Measurements from ENCODE around the gene IL1R2. TPM values are rescaled to one million over a fixed set of nuclear protein-coding genes. Genes with fewer than 3 reads are reported as not detected.

IL1R2 gene
- total and polyA plus RNA-seq, 2 experiments from 2014 or later = not detected

DNA sequence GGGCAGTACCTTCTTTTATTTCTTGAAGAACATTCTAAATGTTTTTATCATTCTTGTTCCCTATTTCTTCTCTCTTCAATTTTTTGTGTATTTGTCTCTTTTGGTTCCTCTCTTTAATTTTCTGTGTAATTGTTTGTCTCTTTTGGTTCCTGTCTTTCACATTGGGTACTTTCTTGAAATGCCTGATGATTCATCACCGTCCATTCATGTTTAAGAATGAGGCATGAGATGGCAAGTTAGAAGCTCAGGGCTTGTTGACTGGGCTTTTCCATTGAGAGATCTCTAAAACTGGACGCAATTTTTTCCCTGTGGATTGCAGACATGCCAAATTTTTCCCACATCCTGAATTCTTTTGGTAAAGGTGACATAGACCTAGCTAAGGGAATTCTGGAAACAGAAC lies 33.7 kb upstream of the IL1R2 start (continued):
- TF ChIP-seq EZH2 (IDR thresholded peaks at IDR 0.05; ENCODE audit: low read depth, unreplicated experiment) = no peak
- TF ChIP-seq ZNF331 (CRISPR knock-in tag; IDR thresholded peaks at IDR 0.05; ENCODE audit: low read depth) = no peak
- no peak for TF ChIP-seq JUNB (IDR thresholded peaks at IDR 0.05; ENCODE audit: unreplicated experiment)
- TF ChIP-seq, protein P1, sequence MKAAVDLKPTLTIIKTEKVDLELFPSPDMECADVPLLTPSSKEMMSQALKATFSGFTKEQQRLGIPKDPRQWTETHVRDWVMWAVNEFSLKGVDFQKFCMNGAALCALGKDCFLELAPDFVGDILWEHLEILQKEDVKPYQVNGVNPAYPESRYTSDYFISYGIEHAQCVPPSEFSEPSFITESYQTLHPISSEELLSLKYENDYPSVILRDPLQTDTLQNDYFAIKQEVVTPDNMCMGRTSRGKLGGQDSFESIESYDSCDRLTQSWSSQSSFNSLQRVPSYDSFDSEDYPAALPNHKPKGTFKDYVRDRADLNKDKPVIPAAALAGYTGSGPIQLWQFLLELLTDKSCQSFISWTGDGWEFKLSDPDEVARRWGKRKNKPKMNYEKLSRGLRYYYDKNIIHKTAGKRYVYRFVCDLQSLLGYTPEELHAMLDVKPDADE (IDR thresholded peaks at IDR 0.05) = no peak
- no peak for TF ChIP-seq EZH2phosphoT487 (IDR thresholded peaks at IDR 0.05; ENCODE audit: unreplicated experiment)
- TF ChIP-seq, protein P2, sequence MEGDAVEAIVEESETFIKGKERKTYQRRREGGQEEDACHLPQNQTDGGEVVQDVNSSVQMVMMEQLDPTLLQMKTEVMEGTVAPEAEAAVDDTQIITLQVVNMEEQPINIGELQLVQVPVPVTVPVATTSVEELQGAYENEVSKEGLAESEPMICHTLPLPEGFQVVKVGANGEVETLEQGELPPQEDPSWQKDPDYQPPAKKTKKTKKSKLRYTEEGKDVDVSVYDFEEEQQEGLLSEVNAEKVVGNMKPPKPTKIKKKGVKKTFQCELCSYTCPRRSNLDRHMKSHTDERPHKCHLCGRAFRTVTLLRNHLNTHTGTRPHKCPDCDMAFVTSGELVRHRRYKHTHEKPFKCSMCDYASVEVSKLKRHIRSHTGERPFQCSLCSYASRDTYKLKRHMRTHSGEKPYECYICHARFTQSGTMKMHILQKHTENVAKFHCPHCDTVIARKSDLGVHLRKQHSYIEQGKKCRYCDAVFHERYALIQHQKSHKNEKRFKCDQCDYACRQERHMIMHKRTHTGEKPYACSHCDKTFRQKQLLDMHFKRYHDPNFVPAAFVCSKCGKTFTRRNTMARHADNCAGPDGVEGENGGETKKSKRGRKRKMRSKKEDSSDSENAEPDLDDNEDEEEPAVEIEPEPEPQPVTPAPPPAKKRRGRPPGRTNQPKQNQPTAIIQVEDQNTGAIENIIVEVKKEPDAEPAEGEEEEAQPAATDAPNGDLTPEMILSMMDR (conservative IDR thresholded peaks at IDR 0.05; ENCODE audit: low read depth in 2 of 2) = no peak
- TF ChIP-seq CREB1 (CRISPR knock-in tag; IDR thresholded peaks at IDR 0.05; ENCODE audit: low read depth) = no peak
- no peak for TF ChIP-seq NANOG (IDR thresholded peaks at IDR 0.05; ENCODE audit: borderline replicate concordance)
- TF ChIP-seq POLR2AphosphoS5 (IDR thresholded peaks at IDR 0.05; ENCODE audit: low read depth) = no peak

DNA sequence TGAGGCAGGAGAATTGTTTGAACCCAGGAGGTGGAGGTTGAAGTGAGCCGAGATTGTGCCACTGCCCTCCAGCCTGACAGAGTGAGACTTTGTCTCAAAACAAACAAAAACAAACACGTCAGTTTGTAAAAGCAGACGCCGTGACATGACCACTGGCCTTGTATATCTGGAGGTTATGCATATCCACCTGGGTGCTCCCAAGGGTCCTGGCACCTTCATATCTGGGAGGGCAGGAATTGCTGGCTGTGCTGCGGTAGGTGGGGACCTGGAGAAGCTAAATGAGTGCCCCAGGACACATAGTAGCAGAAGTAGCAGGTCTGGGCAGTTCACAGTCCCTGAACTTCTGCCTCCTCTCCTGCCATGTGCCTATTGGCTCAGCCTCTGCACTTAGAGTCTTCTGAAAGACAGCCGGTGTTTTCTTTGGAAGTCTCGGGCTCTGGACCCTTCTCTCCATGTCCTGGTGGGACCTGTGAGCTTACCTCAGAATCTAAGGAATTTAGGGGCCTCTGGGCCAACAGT lies 30.9 kb upstream of the IL1R2 start:
- Mint-ChIP-seq H3K9me3 (peaks cover 21% of the 10 kb centered on the region), H3K4me1 (peaks cover 9% of the 10 kb centered on the region; the same call in 2 of the 3 replicates), H3K27me3 (ENCODE audit: insufficient read depth, low read depth, poor library complexity) (peaks cover 8% of the 10 kb centered on the region), H3K27ac (no peak overlapping the region), H3K36me3 (ENCODE audit: low read depth) (peaks cover 6% of the 10 kb centered on the region; the same call in 2 of the 3 replicates), H3K4me3 (no peak overlapping the region)
- H4K20me1 ChIP-seq (replicated peaks; ENCODE audit: insufficient read depth) = no peaks in the 10 kb centered on the region
- no peak overlapping the region for H2AFZ ChIP-seq
- H3K4me1 ChIP-seq (ENCODE audit: insufficient read depth) = no peaks in the 10 kb centered on the region
- H3F3A ChIP-seq (replicated peaks; ENCODE audit: low read depth) = no peaks in the 10 kb centered on the region
- no peak for TF ChIP-seq EZH2phosphoT487 (IDR thresholded peaks at IDR 0.05; ENCODE audit: unreplicated experiment)
- TF ChIP-seq, protein P3, sequence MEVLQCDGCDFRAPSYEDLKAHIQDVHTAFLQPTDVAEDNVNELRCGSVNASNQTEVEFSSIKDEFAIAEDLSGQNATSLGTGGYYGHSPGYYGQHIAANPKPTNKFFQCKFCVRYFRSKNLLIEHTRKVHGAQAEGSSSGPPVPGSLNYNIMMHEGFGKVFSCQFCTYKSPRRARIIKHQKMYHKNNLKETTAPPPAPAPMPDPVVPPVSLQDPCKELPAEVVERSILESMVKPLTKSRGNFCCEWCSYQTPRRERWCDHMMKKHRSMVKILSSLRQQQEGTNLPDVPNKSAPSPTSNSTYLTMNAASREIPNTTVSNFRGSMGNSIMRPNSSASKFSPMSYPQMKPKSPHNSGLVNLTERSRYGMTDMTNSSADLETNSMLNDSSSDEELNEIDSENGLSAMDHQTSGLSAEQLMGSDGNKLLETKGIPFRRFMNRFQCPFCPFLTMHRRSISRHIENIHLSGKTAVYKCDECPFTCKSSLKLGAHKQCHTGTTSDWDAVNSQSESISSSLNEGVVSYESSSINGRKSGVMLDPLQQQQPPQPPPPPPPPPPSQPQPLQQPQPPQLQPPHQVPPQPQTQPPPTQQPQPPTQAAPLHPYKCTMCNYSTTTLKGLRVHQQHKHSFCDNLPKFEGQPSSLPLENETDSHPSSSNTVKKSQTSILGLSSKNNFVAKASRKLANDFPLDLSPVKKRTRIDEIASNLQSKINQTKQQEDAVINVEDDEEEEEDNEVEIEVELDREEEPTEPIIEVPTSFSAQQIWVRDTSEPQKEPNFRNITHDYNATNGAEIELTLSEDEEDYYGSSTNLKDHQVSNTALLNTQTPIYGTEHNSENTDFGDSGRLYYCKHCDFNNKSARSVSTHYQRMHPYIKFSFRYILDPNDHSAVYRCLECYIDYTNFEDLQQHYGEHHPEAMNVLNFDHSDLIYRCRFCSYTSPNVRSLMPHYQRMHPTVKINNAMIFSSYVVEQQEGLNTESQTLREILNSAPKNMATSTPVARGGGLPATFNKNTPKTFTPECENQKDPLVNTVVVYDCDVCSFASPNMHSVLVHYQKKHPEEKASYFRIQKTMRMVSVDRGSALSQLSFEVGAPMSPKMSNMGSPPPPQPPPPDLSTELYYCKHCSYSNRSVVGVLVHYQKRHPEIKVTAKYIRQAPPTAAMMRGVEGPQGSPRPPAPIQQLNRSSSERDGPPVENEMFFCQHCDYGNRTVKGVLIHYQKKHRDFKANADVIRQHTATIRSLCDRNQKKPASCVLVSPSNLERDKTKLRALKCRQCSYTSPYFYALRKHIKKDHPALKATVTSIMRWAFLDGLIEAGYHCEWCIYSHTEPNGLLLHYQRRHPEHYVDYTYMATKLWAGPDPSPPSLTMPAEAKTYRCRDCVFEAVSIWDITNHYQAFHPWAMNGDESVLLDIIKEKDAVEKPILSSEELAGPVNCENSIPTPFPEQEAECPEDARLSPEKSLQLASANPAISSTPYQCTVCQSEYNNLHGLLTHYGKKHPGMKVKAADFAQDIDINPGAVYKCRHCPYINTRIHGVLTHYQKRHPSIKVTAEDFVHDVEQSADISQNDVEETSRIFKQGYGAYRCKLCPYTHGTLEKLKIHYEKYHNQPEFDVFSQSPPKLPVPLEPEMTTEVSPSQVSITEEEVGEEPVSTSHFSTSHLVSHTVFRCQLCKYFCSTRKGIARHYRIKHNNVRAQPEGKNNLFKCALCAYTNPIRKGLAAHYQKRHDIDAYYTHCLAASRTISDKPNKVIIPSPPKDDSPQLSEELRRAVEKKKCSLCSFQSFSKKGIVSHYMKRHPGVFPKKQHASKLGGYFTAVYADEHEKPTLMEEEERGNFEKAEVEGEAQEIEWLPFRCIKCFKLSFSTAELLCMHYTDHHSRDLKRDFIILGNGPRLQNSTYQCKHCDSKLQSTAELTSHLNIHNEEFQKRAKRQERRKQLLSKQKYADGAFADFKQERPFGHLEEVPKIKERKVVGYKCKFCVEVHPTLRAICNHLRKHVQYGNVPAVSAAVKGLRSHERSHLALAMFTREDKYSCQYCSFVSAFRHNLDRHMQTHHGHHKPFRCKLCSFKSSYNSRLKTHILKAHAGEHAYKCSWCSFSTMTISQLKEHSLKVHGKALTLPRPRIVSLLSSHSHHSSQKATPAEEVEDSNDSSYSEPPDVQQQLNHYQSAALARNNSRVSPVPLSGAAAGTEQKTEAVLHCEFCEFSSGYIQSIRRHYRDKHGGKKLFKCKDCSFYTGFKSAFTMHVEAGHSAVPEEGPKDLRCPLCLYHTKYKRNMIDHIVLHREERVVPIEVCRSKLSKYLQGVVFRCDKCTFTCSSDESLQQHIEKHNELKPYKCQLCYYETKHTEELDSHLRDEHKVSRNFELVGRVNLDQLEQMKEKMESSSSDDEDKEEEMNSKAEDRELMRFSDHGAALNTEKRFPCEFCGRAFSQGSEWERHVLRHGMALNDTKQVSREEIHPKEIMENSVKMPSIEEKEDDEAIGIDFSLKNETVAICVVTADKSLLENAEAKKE (CRISPR knock-in tag; IDR thresholded peaks at IDR 0.05) = no peak
- H3K36me3 ChIP-seq (ENCODE audit: insufficient read depth) = no peaks in the 10 kb centered on the region
- H3K27ac ChIP-seq (ENCODE audit: low read depth) = no peak overlapping the region
- H3K9me2 ChIP-seq (ENCODE audit: insufficient read depth) = no peaks in the 10 kb centered on the region; the same call in 1 of the 2 replicates
- H3K27me3 ChIP-seq (ENCODE audit: insufficient read depth) = no peaks in the 10 kb centered on the region
- H3K79me2 ChIP-seq (replicated peaks; ENCODE audit: insufficient read depth) = no peaks in the 10 kb centered on the region
- H3K4me2 ChIP-seq = no peak overlapping the region
- DNase-seq (ENCODE audit: low spot score) = no peak
- H3K4me3 ChIP-seq = no peak overlapping the region
- no peak for ATAC-seq

Measured in GM23338 (cell line).